HepG2 (cell line): ENCODE results near the gene TET2. TPM values are rescaled to one million over a fixed set of nuclear protein-coding genes. Genes with fewer than 3 reads are reported as not detected.

Experiments used
- ATAC-seq: fragments of 200-7000 bp; cut with Tn5 transposase; 3 replicates; pipeline ENCODE4 v1.9.1; 2020; ENCODE audit warnings: mild to moderate bottlenecking, moderate library complexity
- BruUV-seq: library from RNA; stranded (reverse); fragments of 400-500 nt; replicated peaks from 2 replicates; lab custom pipeline; 2021; lab: Mats Ljungman, UMichigan
- CTCF ChIA-PET: fragments of 300-600 bp; formaldehyde crosslinking; extraction: SDS; loops from one replicate; lab custom pipeline; 2021; ENCODE audit warnings: low total read pairs, inconsistent platforms, low intra/inter-chr PET ratio; lab: Yijun Ruan, JAX
- POLR2A ChIA-PET: fragments of 350-600 bp; sonication (Branson Sonifier 250); formaldehyde crosslinking; loops from one replicate; lab custom pipeline; 2020; ENCODE audit warnings: antibody characterized with exemption, inconsistent platforms; lab: Yijun Ruan, JAX
- DNase-seq: peaks from one replicate; pipeline ENCODE4 v3.0.0-alpha.2; 2015; ENCODE audit warnings: low spot score
- FAIRE-seq: peaks from 3 replicates; lab custom pipeline; 2011; peaks lifted over from hg19 to GRCh38; lab: Jason Lieb, UNC
- H2AFZ ChIP-seq: one replicate; pipeline ENCODE4 v1.6.1; 2011; ENCODE audit warnings: low read length, inconsistent platforms
- H3K27ac ChIP-seq: fragments of 300-600 bp; 3 replicates; pipeline ENCODE4 v1.8.0; 2011; ENCODE audit warnings: mixed run types, mild to moderate bottlenecking, mixed read lengths, low read length, inconsistent platforms; ENCODE audit not compliant: insufficient read depth; ENCODE audit errors: extremely low read length
- H3K27me3 ChIP-seq, 2 experiments: fragments of 200-600 bp in 1 of 2; 2 replicates in 1 of 2; 3 replicates in 1 of 2; pipeline versions ENCODE4 v1.6.0 to v1.8.0; 2011; ENCODE audit warnings: low read length in 2 of 2, mild to moderate bottlenecking in 2 of 2, moderate library complexity in 2 of 2, inconsistent platforms in 1 of 2; ENCODE audit not compliant: insufficient read depth in 2 of 2, control insufficient read depth in 1 of 2
- H3K36me3 ChIP-seq, 2 experiments: fragments of 200-600 bp in 1 of 2; replicated peaks in 1 of 2; 2 replicates in 1 of 2; 3 replicates in 1 of 2; pipeline versions ENCODE4 v1.5.1 to v1.8.0; 2011; ENCODE audit warnings: low read length in 2 of 2, inconsistent platforms in 1 of 2; ENCODE audit not compliant: insufficient read depth in 2 of 2, control insufficient read depth in 1 of 2
- H3K4me1 ChIP-seq: 2 replicates; pipeline ENCODE4 v1.5.1; 2012; ENCODE audit warnings: low read length, inconsistent platforms; ENCODE audit not compliant: insufficient read depth
- H3K4me2 ChIP-seq: 2 replicates; pipeline ENCODE4 v1.6.0; 2011; ENCODE audit warnings: low read depth, low read length, inconsistent platforms
- H3K4me3 ChIP-seq, 3 experiments: fragments of 200-600 bp in 1 of 3; sonication (generic), shearing (Covaris generic) in 1 of 3; replicated peaks in 1 of 3; 2 replicates each; pipeline ENCODE4 v1.5.1; 2011 to 2016; ENCODE audit warnings: low read length in 3 of 3, inconsistent platforms in 2 of 3, low read depth in 2 of 3, mild to moderate bottlenecking in 2 of 3, control low read depth in 1 of 3, mixed read lengths in 1 of 3; ENCODE audit not compliant: insufficient read depth in 1 of 3
- H3K79me2 ChIP-seq: one replicate; pipeline ENCODE4 v1.6.1; 2011; ENCODE audit warnings: low read length, inconsistent platforms; ENCODE audit not compliant: insufficient read depth
- H3K9ac ChIP-seq: 2 replicates; pipeline ENCODE4 v1.6.0; 2011; ENCODE audit warnings: mild to moderate bottlenecking, low read depth, low read length, inconsistent platforms; ENCODE audit not compliant: insufficient read depth
- H3K9me3 ChIP-seq: 2 replicates; pipeline ENCODE4 v1.5.1; 2012; ENCODE audit warnings: mild to moderate bottlenecking, low read length
- H4K20me1 ChIP-seq: 2 replicates; pipeline ENCODE4 v1.6.0; 2011; ENCODE audit warnings: inconsistent platforms, mild to moderate bottlenecking, low read length, moderate library complexity; ENCODE audit not compliant: insufficient read depth
- ARHGAP35 ChIP-seq: sonication (generic); formaldehyde crosslinking; IDR thresholded peaks from 2 replicates; pipeline ENCODE4 v1.9.0; 2022; ENCODE audit warnings: mild to moderate bottlenecking, inconsistent platforms, moderate library complexity, missing genetic modification reagents, borderline replicate concordance
- CREB1 ChIP-seq, 2 experiments: fragments of 450-650 bp in 1 of 2; IDR thresholded peaks; 2 replicates each; pipeline ENCODE4 v1.6.1; 2016 to 2017; ENCODE audit warnings: control low read depth in 1 of 2, mild to moderate bottlenecking in 1 of 2, missing compliant biosample characterization in 1 of 2, missing genetic modification characterization in 1 of 2
- FOXK1 ChIP-seq: sonication (generic); formaldehyde crosslinking; IDR thresholded peaks from 2 replicates; pipeline ENCODE4 v1.4.0; 2020; ENCODE audit warnings: low read depth, missing genetic modification reagents, borderline replicate concordance
- GZF1 ChIP-seq: sonication (generic); formaldehyde crosslinking; IDR thresholded peaks from 2 replicates; pipeline ENCODE4 v1.5.1; 2020; ENCODE audit warnings: mild to moderate bottlenecking, missing genetic modification reagents
- HMG20A ChIP-seq: IDR thresholded peaks from 2 replicates; pipeline ENCODE4 v1.6.1; 2016; ENCODE audit warnings: borderline replicate concordance
- MAFF ChIP-seq: IDR thresholded peaks from 2 replicates; pipeline ENCODE4 v1.6.1; 2011; ENCODE audit warnings: low read depth, low read length, improper control_type of control experiment
- MBNL3 ChIP-seq: fragments of 250-450 bp; sonication (Bioruptor Pico); conservative IDR thresholded peaks from 2 replicates; pipeline ENCODE4 v1.8.0; 2022; ENCODE audit warnings: mild to moderate bottlenecking, inconsistent platforms
- PLRG1 ChIP-seq: fragments of 450-650 bp; conservative IDR thresholded peaks from 2 replicates; pipeline ENCODE4 v1.6.1; 2016
- POLR2A ChIP-seq, 2 experiments: IDR thresholded peaks; 2 replicates each; pipeline ENCODE4 v1.6.1; 2011; ENCODE audit warnings: low read depth in 2 of 2, low read length in 2 of 2, mild to moderate bottlenecking in 1 of 2, moderate library complexity in 1 of 2; ENCODE audit not compliant: insufficient read depth in 1 of 2
- SMARCC2 ChIP-seq: fragments of 450-650 bp; IDR thresholded peaks from 2 replicates; pipeline ENCODE4 v1.6.1; 2017; ENCODE audit warnings: antibody characterized with exemption, mild to moderate bottlenecking
- SRSF9 ChIP-seq: fragments of 200-400 bp; formaldehyde crosslinking; IDR thresholded peaks from 2 replicates; pipeline ENCODE4 v1.6.1; 2018; ENCODE audit warnings: borderline replicate concordance, mild to moderate bottlenecking, low read depth, low read length; ENCODE audit not compliant: insufficient read depth, poor library complexity, severe bottlenecking
- TP53 ChIP-seq: sonication (generic); formaldehyde crosslinking; conservative IDR thresholded peaks from 2 replicates; pipeline ENCODE4 v1.4.0; 2020; ENCODE audit warnings: missing genetic modification reagents
- ZMYM3 ChIP-seq: sonication (generic); formaldehyde crosslinking; IDR thresholded peaks from 2 replicates; pipeline ENCODE4 v1.5.1; 2020; ENCODE audit warnings: mild to moderate bottlenecking, missing genetic modification reagents
- ZNF180 ChIP-seq: sonication (generic); formaldehyde crosslinking; IDR thresholded peaks from 2 replicates; pipeline ENCODE4 v1.4.0; 2020; ENCODE audit warnings: low read depth, missing genetic modification reagents, borderline replicate concordance
- ZNF598 ChIP-seq: sonication (generic); formaldehyde crosslinking; IDR thresholded peaks from 2 replicates; pipeline ENCODE4 v1.5.1; 2020; ENCODE audit warnings: mild to moderate bottlenecking, missing genetic modification reagents, borderline replicate concordance
- WGBS: methylation state at CpG from one replicate; pipeline ENCODE4 v1.1.6; 2017; ENCODE audit warnings: low lambda C conversion rate; 5-methylcytosine and 5-hydroxymethylcytosine counted together
- in situ Hi-C: cut with HindIII; loops from 2 replicates; pipeline ENCODE4 v1.10.0; 2017; ENCODE audit warnings: low pct_unique_long_range_greater_than_20kb; ENCODE audit not compliant: extremely low pct_ligation_motif_present
- intact Hi-C: fragments of 100-400 bp; cut with micrococcal nuclease; formaldehyde crosslinking; loops from one replicate; pipeline ENCODE4 v1.10.0; 2022; ENCODE audit not compliant: unreplicated experiment
- polyA plus RNA-seq, 8 experiments: library from polyadenylated mRNA; depleted of rRNA in 3 of 8; stranded (reverse) in 7 of 8; unstranded in 1 of 8; fragments of >200 nt; fragmentation: Illumina TruSeq in 4 of 8; extraction: Trizol in 4 of 8; gene quantifications; 2 replicates each; pipeline versions ENCODE4 v1.2.1 to v1.2.3, GENCODE V29; 2011 to 2016; ENCODE audit warnings: low read depth in 4 of 8, missing spikeins in 1 of 8, mixed read lengths in 1 of 8; ENCODE audit not compliant: insufficient read depth in 1 of 8
- total RNA-seq, 5 experiments: library from RNA; depleted of rRNA; stranded (reverse); fragments of >200 nt; fragmentation: Illumina TruSeq; extraction: Trizol; gene quantifications; 2 replicates each; pipeline ENCODE4 v1.2.3, GENCODE V29; 2016; ENCODE audit warnings: low read depth in 1 of 5
- TF ChIP-seq, protein P1 (sequence below): sonication (generic); formaldehyde crosslinking; IDR thresholded peaks from 2 replicates; pipeline ENCODE4 v1.4.0; 2020; ENCODE audit warnings: missing genetic modification reagents
- TF ChIP-seq, protein P2 (sequence below): sonication (generic); formaldehyde crosslinking; IDR thresholded peaks from 2 replicates; pipeline ENCODE4 v1.4.0; 2020; ENCODE audit warnings: mild to moderate bottlenecking, low read depth, missing genetic modification reagents
- TF ChIP-seq, protein P3 (sequence below): sonication (generic); formaldehyde crosslinking; IDR thresholded peaks from 2 replicates; pipeline ENCODE4 v1.8.1; 2022; ENCODE audit warnings: low read depth, mild to moderate bottlenecking, missing genetic modification reagents

TET2 gene
- total and polyA plus RNA-seq, 2 of the 13 experiments (the other 11 are each of a cell fraction or from before 2014, with no cell fraction given) = 4.7 to 4.8 TPM

DNA sequence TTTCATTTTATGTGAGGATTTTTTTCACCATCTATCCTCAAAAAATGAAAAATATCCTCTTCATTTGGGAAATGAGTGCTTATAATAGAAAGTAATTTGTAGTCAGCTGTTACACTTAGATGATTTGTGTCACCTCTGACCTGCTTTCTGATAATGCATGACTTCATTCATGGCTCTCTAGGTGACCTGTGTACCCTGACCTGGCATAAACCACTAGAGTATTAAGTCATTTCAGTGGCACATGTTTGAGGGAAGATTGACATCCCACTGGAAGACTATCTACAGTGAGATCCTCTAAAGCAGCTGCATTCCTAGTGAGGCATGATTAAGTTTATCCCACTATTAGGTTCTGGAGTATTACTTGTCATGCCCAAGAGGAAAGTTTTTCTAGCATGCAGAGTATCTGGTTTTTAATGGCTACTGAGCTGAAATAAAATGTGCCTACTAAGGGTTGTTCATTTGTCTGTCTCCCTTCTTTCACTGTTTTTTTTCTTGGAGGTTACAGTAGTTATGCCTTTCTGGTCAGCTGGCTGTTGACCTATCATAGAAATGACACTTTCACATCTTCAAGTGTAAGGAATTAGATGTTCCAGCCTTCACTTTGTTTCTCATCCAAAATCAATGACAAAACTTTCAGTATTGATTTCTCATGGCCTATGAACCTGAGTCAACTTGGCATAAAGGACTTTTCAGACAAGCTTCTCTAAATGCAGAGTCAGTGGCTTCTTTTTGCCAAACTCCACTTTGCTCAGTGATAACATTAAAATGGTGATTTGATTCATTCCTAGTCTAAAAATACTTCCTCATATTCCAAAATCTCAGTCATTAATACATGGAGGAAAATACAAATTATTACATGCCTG lies 33.1 kb downstream of the TET2 start (continued):
- no peak for TF ChIP-seq FOXK1 (CRISPR knock-in tag)
- TF ChIP-seq GZF1 (CRISPR knock-in tag) = no peak
- no peak for TF ChIP-seq POLR2A (IDR thresholded peaks at IDR 0.05; ENCODE audit: insufficient read depth in 1 of 2, low read depth in 2 of 2, low read length in 2 of 2)
- TF ChIP-seq ZMYM3 (CRISPR knock-in tag) = no peak
- no peak for TF ChIP-seq ZNF598 (CRISPR knock-in tag)
- TF ChIP-seq PLRG1 = no peak

DNA sequence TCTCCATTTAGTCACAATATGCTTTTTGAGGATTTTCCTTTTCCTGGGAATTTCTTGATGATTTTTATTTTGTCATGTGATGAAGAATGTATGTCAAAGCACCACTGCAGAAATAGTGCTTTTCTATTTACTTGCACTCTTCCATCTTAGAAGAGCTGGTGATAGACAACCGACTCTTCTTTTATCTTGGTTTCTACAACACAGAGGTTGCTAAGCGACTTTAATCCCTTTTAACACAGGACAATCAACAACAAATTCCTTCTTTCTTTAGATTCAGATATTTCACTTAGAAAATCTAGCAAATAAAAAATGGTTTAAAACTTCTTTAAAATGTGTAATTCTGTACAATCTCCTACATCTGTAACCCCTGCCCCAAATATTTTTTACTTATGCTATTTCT lies 34.6 kb downstream of the TET2 start:
- intact Hi-C loops (no loop called here), in situ Hi-C loops (no loop called here)
- DNase-seq (no peak), FAIRE-seq (no peak), ATAC-seq (no peak)
- ChIA-PET CTCF (no interaction called here), POLR2A (interaction anchor here (1.6 kb wide), 1 partner anchor 293 kb away, joined by 3 read pairs; the partner anchor contains the start of gene PPA2)
- no peak overlapping the region for H3K9ac ChIP-seq
- H3K79me2 ChIP-seq = no peaks in the 10 kb centered on the region
- H3K27me3 ChIP-seq = no peaks in the 10 kb centered on the region
- H3K9me3 ChIP-seq = no peaks in the 10 kb centered on the region
- H2AFZ ChIP-seq = no peak overlapping the region
- no peaks in the 10 kb centered on the region for H3K36me3 ChIP-seq
- H3K4me3 ChIP-seq = no peak overlapping the region
- no peaks in the 10 kb centered on the region for H4K20me1 ChIP-seq
- no TSS peak for BruUV-seq
- H3K27ac ChIP-seq = no peak overlapping the region
- H3K4me1 ChIP-seq = peaks cover 26% of the 10 kb centered on the region
- H3K4me2 ChIP-seq = no peak overlapping the region
- WGBS = 90% methylated on average over 2 of the region's 2 CpGs
- no peak for TF ChIP-seq HMG20A (CRISPR knock-in tag)
- TF ChIP-seq MBNL3 (CRISPR knock-in tag) = no peak
- TF ChIP-seq, protein P1, sequence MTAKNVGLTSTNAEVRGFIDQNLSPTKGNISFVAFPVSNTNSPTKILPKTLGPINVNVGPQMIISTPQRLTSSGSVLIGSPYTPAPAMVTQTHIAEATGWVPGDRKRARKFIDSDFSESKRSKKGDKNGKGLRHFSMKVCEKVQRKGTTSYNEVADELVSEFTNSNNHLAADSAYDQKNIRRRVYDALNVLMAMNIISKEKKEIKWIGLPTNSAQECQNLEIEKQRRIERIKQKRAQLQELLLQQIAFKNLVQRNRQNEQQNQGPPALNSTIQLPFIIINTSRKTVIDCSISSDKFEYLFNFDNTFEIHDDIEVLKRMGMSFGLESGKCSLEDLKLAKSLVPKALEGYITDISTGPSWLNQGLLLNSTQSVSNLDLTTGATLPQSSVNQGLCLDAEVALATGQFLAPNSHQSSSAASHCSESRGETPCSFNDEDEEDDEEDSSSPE (CRISPR knock-in tag) = no peak
- TF ChIP-seq ZNF180 (CRISPR knock-in tag) = no peak
- TF ChIP-seq, protein P2, sequence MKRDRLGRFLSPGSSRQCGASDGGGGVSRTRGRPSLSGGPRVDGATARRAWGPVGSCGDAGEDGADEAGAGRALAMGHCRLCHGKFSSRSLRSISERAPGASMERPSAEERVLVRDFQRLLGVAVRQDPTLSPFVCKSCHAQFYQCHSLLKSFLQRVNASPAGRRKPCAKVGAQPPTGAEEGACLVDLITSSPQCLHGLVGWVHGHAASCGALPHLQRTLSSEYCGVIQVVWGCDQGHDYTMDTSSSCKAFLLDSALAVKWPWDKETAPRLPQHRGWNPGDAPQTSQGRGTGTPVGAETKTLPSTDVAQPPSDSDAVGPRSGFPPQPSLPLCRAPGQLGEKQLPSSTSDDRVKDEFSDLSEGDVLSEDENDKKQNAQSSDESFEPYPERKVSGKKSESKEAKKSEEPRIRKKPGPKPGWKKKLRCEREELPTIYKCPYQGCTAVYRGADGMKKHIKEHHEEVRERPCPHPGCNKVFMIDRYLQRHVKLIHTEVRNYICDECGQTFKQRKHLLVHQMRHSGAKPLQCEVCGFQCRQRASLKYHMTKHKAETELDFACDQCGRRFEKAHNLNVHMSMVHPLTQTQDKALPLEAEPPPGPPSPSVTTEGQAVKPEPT = no peak
- no peak for TF ChIP-seq TP53 (CRISPR knock-in tag)
- no peak for TF ChIP-seq SMARCC2
- TF ChIP-seq SRSF9 = no peak
- TF ChIP-seq, protein P3, sequence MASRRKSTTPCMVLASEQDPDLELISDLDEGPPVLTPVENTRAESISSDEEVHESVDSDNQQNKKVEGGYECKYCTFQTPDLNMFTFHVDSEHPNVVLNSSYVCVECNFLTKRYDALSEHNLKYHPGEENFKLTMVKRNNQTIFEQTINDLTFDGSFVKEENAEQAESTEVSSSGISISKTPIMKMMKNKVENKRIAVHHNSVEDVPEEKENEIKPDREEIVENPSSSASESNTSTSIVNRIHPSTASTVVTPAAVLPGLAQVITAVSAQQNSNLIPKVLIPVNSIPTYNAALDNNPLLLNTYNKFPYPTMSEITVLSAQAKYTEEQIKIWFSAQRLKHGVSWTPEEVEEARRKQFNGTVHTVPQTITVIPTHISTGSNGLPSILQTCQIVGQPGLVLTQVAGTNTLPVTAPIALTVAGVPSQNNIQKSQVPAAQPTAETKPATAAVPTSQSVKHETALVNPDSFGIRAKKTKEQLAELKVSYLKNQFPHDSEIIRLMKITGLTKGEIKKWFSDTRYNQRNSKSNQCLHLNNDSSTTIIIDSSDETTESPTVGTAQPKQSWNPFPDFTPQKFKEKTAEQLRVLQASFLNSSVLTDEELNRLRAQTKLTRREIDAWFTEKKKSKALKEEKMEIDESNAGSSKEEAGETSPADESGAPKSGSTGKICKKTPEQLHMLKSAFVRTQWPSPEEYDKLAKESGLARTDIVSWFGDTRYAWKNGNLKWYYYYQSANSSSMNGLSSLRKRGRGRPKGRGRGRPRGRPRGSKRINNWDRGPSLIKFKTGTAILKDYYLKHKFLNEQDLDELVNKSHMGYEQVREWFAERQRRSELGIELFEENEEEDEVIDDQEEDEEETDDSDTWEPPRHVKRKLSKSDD (CRISPR knock-in tag) = no peak
- TF ChIP-seq CREB1 (IDR thresholded peaks at IDR 0.05) = no peak
- no peak for TF ChIP-seq CREB1 (CRISPR knock-in tag; IDR thresholded peaks at IDR 0.05)
- TF ChIP-seq ARHGAP35 (CRISPR knock-in tag) = no peak
- no peak for TF ChIP-seq MAFF
